Thyroid gland (tissue), 4 donors: ENCODE results near the gene INTS3. TPM values are rescaled to one million over a fixed set of nuclear protein-coding genes. Genes with fewer than 3 reads are reported as not detected.
A peak's percentile ranks its signal among the peaks of the same experiment; 100 is the strongest.

Experiments
- DNase-seq, 2 donors: peaks; one replicate each; pipeline ENCODE4 v3.0.0-alpha.2; 2019
- H3K27ac ChIP-seq, 3 donors: fragments of 200-600 bp; sonication (generic); 1 replicate in 2 of 3; 2 replicates in 1 of 3; pipeline ENCODE4 v1.5.1; 2016 to 2019; ENCODE audit warnings: mild to moderate bottlenecking in 1 of 3, moderate library complexity in 1 of 3
- H3K27me3 ChIP-seq: fragments of 200-600 bp; sonication (generic); one replicate; pipeline ENCODE4 v1.5.1; 2019
- H3K36me3 ChIP-seq, 2 donors: fragments of 200-600 bp; sonication (generic); one replicate each; pipeline ENCODE4 v1.5.1; 2016 to 2019
- H3K4me1 ChIP-seq, 2 donors: fragments of 200-600 bp; sonication (generic); one replicate each; pipeline ENCODE4 v1.5.1; 2017 to 2019
- H3K4me3 ChIP-seq, 3 donors: fragments of 200-600 bp; sonication (generic); replicated peaks in 1 of 3; 1 replicate in 2 of 3; 2 replicates in 1 of 3; pipeline ENCODE4 v1.5.1; 2016; ENCODE audit warnings: mild to moderate bottlenecking in 1 of 3
- H3K9me3 ChIP-seq: fragments of 200-600 bp; sonication (generic); one replicate; pipeline ENCODE4 v1.5.1; 2017
- POLR2A ChIP-seq, 2 donors: fragments of 450-650 bp; IDR thresholded peaks; one replicate each; pipeline ENCODE4 v1.6.1; 2017; ENCODE audit warnings: antibody characterized with exemption in 2 of 2, mild to moderate bottlenecking in 2 of 2, moderate library complexity in 1 of 2
- WGBS, 2 donors: methylation state at CpG; one replicate each; pipeline ENCODE4 v1.1.5; 2017; 5-methylcytosine and 5-hydroxymethylcytosine counted together
- intact Hi-C: fragments of 100-400 bp; cut with DNase I; formaldehyde crosslinking; loops from one replicate; pipeline ENCODE4 v1.15.1; 2023
- total RNA-seq, 4 donors: library from RNA; depleted of rRNA; stranded (reverse); fragments of >200 nt; gene quantifications; one replicate each; pipeline ENCODE4 v1.2.3, GENCODE V29; 2016
- TF ChIP-seq, protein P1 (sequence below), 6 experiments: fragments of 200-600 bp in 3 of 6; fragments of 450-650 bp in 3 of 6; sonication (generic) in 3 of 6; IDR thresholded peaks; one replicate each; pipeline ENCODE4 v1.5.1; 2016 to 2019; ENCODE audit warnings: antibody characterized with exemption in 6 of 6, mild to moderate bottlenecking in 2 of 6, inconsistent platforms in 1 of 6, moderate library complexity in 1 of 6

Gene INTS3
- total RNA-seq, 4 donors from 2014 or later, result 50.0 to 60.9 (median 56.3) TPM

DNA sequence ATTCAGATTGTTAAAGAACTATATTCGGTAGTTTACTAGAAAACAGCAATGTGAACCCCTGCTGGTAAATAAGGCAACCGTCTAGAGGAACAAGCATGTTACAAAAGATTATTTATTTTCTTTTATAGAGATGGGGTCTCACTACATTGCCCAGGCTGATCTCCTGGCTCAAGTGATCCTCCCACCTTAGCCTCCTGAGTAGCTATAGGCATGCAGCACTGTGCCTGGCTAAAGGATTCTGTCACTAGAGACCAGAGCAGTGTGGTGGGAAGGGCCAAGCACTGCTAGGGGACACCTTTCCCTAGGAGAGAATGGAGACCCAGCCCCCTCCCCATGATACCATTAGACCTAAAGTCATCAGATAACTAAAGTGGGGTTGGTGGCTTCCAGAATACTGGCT lies 76.3 kb downstream of the INTS3 start:
- Histone ChIP-seq H3K27me3 (no peaks in the 10 kb centered on the region), H3K27ac (peak overlapping the region in 2 of 3 donors; percentile 14 to 17), H3K36me3 (peaks cover 9 to 13% of the 10 kb centered on the region in 2 donors), H3K4me1 (peaks cover 0 to 14% of the 10 kb centered on the region in 2 donors), H3K4me3 (no peak overlapping the region), H3K9me3 (no peaks in the 10 kb centered on the region)
- WGBS, 2 donors, result 63 to 76% methylated on average over 2 of the region's 2 CpGs
- intact Hi-C loops, result no loop called here
- DNase-seq, result no peak
- TF ChIP-seq, protein P1, sequence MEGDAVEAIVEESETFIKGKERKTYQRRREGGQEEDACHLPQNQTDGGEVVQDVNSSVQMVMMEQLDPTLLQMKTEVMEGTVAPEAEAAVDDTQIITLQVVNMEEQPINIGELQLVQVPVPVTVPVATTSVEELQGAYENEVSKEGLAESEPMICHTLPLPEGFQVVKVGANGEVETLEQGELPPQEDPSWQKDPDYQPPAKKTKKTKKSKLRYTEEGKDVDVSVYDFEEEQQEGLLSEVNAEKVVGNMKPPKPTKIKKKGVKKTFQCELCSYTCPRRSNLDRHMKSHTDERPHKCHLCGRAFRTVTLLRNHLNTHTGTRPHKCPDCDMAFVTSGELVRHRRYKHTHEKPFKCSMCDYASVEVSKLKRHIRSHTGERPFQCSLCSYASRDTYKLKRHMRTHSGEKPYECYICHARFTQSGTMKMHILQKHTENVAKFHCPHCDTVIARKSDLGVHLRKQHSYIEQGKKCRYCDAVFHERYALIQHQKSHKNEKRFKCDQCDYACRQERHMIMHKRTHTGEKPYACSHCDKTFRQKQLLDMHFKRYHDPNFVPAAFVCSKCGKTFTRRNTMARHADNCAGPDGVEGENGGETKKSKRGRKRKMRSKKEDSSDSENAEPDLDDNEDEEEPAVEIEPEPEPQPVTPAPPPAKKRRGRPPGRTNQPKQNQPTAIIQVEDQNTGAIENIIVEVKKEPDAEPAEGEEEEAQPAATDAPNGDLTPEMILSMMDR (IDR thresholded peaks at IDR 0.05), result no peak
- no peak for TF ChIP-seq POLR2A (IDR thresholded peaks at IDR 0.05)

DNA sequence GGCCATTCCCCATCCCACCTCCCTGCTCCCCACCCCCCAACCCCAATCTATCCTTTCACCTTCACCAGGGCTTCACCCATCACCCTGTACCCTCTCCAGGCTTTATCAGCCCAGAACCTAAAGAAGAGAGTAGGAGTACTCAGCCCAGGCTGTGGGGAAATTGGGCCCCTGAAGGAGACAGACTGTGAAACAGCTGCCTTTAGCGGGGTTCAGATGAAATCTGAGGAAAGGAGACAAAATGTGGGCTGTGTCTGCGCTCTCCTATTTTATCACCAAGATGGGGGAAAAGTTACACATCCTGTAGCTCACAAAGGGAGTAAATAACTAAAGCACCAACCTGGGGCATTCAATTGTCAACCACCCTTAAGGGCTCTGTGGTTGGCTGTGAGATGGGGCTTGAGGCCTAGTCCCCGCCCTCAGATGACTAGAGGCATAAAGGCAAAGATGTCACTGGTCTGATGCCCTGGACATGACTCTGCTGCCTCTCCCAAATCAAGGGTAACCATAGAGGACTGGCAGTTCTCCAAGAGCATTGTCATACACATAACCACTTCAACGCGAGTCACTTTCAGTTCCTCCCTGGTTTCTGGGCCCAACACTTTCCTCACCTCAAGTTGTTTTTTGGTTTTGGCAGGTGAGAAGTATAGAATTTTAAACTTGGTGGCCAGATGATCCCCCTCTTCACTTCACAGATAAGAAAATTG lies 77.3 kb downstream of the INTS3 start:
- Histone ChIP-seq H3K36me3 (peaks cover 15 to 23% of the 10 kb centered on the region in 2 donors), H3K27ac (peak overlapping the region in 2 of 3 donors; percentile 37 to 38), H3K4me1 (peaks cover 0 to 14% of the 10 kb centered on the region in 2 donors), H3K27me3 (no peaks in the 10 kb centered on the region), H3K4me3 (no peak overlapping the region), H3K9me3 (no peaks in the 10 kb centered on the region)
- DNase-seq, result peak; percentile 34 to 37
- no peak for TF ChIP-seq POLR2A (IDR thresholded peaks at IDR 0.05)
- TF ChIP-seq, protein P1 (IDR thresholded peaks at IDR 0.05), result no peak
- WGBS, 2 donors, result 69 to 71% methylated on average over 5 of the region's 5 CpGs
- intact Hi-C loops, result no loop called here

DNA sequence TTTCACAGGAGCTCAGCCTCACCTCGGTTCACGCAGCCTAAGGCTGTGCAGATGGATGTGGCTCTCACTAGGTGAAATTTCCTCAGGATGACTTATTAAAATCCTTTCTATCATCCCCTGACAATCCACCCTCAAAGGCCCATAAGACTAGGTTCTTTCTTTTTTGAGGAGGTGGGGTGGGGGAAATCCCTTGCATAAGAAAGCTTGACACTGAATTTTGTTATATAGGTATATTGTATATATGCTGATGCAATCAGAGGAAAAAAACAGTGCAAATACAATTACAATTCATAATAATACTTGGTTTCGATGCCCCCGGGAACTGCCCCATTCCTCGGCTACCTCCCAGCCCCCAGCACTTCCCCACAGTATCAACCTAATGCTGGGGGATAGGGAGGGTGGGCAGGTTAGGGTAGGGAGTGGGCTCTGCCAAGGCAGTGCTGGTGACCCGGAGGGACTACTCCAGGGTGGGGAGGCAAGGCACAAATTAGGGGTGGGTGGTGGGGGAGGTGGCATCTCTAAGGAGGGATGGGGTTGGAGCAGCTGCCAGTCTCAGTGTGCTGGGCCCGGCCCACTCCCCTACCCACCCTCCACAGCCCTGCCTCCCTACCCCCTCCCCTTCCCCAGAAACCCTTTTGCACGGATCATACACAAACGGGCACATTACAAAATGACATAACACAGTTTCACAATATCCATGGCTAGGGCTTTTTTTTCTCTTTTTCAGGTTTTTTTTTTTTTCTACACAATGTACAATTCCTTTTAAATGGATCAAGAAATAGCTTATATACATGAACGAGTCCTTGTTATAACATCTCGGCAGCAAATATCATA lies 78.3 kb downstream of the INTS3 start:
- TF ChIP-seq, protein P1 (IDR thresholded peaks at IDR 0.05), result no peak
- TF ChIP-seq POLR2A (IDR thresholded peaks at IDR 0.05), result no peak
- no peak for DNase-seq
- WGBS, 2 donors, result 81 to 86% methylated on average over 11 of the region's 11 CpGs
- Histone ChIP-seq H3K4me1 (peaks cover 0 to 14% of the 10 kb centered on the region in 2 donors), H3K4me3 (no peak overlapping the region), H3K27ac (peak overlapping the region in 2 of 3 donors; percentile 37 to 38), H3K9me3 (no peaks in the 10 kb centered on the region), H3K27me3 (no peaks in the 10 kb centered on the region), H3K36me3 (peaks cover 24 to 32% of the 10 kb centered on the region in 2 donors)
- intact Hi-C loops, result no loop called here

DNA sequence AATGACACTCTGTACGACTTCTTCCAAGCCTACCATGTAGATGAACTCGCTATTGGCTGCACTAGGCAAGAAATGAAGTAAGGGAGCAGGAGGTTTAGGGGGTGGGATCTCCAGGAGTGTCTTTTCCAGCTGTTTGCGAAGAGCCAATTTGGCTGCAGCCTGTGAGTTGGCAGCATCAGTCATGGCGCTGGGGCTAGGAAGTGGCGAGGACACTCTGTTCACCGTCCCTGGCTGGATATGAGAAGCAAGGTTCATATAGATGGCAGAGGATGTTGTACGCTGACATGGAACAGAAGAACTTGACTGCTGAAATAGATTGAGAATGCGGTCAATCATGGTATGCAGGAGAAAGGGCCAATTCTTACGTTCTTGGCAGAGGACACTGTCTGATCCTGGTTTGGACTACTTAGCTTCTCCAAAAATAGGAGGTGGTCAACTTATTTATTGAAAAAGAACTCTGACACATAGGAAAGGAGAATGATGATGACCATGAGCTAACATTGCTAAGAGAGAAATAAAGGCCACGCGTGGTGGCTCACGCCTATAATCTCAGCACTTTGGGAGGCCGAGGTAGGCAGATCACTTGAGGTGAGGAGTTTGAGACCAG lies 88.5 kb downstream of the INTS3 start:
- no peak overlapping the region for H3K27ac ChIP-seq
- no peak for DNase-seq
- H3K4me1 ChIP-seq, result no peaks in the 10 kb centered on the region
- no peaks in the 10 kb centered on the region for H3K9me3 ChIP-seq
- WGBS, 2 donors, result 87 to 94% methylated on average over 13 of the region's 13 CpGs
- H3K36me3 ChIP-seq, result peaks cover 50 to 63% of the 10 kb centered on the region in 2 donors
- no peak overlapping the region for H3K4me3 ChIP-seq
- TF ChIP-seq, protein P1 (IDR thresholded peaks at IDR 0.05), result no peak
- no peak for TF ChIP-seq POLR2A (IDR thresholded peaks at IDR 0.05)
- intact Hi-C loops, result no loop called here
- H3K27me3 ChIP-seq, result no peaks in the 10 kb centered on the region
